NCI-H1694 (cell line): Measurements from ENCODE around the gene EXOC1.
"Not testable (repeated sequence)": the region's sequence is repeated elsewhere in the genome, so short reads cannot be mapped to it uniquely, and the experiment has no call there.

ENCODE experiments used
- DNase-seq: peaks from one replicate; lab custom pipeline; 2025; lab: John Stamatoyannopoulos, UW

EXOC1 gene

DNA sequence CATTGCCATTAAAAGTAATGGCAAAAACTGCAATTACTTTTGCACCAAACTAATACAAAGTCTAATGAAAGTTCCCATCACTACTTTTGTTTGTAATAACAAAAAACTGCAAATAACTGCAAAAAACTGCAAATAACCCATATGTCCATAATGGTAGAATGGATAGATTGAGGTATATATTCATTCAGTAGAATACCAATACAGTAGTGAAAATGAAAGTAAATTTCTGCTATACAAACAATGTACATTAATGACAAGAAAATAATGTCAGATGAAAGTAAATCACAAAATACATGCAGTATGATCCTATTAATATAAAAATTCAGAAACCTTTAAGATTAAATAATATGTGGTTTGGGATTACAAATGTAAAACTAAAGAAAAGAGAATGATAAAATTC is 54.0 kb downstream of the EXOC1 start:
- DNase-seq: no peak

DNA sequence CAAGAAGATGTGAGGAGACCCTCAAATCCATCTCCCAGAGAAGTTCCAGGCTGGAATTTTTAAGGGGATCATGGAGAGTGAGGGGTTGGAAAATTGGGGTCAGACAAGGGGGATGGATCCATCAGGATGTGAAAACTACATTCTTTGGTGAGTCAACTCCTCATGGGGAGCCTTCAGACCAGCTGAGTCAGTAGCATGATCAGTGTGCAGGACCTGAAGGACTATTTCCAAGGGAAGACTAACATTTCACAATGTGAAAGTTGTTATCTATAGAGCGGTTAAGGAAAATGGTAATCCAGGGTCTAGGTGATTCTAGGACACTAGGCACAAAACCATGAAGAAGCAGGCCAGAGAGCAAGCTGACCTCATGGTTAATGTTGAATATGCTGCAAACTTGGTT is 56.7 kb downstream of the EXOC1 start:
- no peak for DNase-seq

DNA sequence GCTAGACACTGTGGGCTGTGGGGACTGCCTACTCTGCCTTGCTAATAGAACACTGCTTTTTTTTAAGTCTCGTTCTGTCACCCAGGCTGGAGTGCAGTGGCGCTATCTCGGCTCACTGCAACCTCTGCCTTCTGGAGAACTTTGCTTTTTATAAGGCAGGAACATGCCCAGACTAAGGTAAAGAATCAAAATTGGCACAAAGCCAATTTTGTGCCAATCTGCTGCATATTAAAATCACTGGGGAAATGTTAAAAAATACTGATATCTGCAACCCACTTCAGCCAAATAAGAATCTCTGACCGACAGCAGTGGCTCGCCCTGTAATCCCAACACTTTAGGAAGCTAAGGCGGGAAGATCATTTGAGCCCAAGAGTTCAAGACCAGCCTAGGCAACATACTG is 58.8 kb downstream of the EXOC1 start:
- peak; percentile 4 for DNase-seq

DNA sequence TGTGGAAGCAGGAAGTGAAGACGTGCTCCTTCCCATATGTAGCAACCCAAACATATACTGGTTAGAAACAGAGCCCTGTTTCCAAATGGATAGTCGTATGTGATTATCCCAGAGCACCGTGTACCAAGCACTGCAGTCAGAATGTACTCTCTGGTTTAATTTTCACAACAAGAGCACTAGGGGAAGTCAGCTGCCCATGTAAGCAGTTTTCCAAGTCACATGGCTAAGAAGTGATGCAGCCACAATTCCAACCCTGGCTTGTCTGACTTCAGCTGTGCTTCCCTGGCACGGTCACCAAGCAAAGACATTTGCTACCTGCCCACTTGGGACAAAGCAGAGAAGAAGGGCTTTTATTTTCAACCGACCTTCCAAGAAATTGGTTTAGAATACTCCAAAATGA is 67.1 kb downstream of the EXOC1 start:
- DNase-seq: no peak

DNA sequence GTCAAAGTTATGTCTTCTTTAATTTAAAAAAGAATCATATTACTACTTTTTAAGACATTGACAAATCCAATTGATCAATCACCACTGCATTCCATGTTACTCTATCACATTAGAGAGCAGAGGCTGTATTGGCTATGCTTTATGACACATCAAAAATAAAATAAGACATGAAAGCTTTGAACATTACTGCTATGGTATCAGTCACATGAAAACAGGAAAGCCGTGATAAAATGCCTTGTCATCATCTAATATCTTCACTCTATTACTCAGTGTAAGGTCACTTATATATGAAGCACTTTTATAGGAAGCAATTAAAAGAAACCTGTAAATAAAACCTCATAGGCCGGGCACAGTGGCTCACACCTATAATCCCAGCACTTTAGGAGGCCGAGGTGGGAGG is 67.6 kb downstream of the EXOC1 start:
- DNase-seq: no peak

DNA sequence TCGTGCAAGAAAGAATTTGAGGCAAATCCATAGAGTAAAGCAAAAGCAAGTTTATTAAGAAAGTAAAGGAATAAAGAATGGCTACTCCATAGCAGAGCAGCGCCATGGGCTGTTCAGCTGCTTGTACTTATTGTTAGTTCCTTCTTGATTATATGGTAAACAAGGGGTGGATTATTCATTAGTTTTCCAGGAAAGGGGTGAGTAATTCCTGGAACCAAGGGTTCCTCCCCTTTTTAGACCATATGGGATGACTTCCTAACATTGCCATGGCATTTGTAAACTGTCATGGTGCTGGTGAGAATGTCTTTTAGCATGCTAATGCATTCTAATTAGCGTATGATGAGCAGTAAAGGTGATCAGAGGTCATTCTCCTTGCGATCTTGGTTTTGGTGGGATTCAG is 71.8 kb downstream of the EXOC1 start:
- no peak for DNase-seq

DNA sequence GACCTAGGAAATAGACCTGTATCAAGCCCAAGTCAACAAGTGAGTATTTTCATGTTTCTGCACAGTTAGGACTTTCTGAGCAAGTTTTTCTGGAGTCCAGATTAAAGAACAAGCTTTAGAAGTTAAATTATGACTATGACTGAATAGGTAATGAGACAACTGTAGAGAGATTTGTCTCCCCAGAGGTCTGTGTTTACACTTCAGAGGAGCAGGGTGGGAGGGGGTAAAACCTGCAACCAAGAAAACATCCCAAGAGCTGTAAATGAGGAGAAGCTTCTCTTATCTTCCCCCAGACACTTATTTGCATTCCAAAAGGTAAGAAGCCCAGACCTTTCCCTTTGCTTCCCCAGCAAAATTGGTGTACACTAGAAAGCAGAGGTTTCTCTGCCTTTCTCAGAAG is 73.2 kb downstream of the EXOC1 start:
- no peak for DNase-seq

DNA sequence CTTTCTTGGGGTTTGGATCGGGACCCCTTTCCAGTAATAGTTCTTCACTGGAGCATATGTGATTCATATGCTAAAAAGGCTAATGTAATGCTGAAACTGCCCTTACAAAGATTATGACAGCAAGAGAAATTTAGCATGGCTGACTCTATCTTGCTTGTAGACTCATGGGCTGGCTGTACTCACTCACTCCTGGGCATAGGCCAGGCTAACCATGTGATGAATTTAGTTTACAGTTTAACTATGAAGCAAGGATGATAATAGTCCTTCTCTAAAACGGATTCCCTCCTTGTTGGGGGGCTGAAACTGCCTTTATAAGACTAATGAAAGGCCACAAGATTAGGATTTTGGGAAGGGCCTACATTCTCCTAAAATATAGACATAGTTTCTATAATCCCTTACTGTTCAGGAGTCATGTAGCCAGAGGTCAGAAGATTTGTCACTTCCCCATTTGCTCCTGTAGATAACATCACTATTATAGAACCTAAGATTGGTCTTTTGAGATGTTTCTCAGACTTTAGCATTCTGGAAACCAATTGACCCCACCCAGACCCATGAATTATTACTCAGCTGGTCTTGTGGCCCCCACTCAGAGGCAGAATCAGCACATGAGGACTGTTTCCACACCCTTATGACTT is 74.5 kb downstream of the EXOC1 start:
- DNase-seq: no peak

DNA sequence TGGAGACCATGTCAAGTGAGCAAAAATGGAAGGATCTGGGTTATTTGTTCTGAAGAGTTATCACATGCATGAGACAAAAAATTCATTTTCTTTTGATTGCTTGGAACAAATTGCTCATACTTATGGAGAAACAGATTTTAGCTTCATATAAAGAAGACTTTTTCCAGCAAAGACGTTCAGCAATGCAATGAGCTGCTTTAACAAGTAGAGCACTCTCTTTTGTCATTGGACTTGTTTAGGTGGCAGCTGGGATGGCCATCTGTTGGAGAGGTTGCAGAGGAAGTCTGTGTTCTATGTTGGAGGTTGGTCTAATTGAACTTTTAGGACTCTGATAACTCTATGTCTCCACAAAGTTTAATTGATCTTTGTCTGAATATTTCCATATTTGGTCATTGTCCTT is 75.4 kb downstream of the EXOC1 start:
- no peak for DNase-seq

DNA sequence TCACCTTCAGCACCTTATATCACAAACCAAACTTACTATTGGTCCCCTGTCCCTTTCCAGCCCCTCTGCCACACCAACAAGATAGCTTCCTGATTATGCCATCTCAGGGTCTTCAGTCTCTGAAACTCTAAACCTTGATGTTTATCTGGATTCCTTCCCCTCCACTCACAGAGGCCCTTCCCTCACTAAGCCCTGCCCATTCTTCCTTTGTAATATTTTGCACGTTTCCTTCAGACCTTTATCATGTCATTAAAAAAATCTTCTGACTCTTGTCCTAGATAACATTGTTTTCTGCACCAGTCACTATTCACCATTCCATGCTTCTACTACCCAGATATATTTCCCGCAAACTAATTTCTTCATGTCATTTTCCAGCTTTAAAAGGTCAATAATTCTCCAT is 77.6 kb downstream of the EXOC1 start:
- DNase-seq: no peak

DNA sequence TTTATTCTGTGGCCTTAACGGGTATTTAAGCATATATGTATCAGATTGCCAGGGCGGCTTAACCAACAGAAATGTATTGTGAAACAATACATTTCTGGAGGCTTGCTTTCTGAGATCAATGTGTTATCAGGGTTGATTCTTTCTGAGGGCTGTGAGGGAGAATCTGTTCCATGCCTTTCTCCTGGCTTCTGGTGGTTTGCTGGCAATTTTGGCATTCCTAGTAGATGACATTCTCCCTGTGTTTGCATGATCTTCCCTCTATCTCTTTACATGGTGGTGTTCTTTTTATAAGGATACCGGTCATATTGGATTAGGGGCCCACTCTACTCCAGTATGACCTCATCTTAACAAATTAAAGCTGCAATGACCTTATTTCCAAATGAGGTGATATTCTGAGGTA is 78.4 kb downstream of the EXOC1 start:
- DNase-seq: no peak

DNA sequence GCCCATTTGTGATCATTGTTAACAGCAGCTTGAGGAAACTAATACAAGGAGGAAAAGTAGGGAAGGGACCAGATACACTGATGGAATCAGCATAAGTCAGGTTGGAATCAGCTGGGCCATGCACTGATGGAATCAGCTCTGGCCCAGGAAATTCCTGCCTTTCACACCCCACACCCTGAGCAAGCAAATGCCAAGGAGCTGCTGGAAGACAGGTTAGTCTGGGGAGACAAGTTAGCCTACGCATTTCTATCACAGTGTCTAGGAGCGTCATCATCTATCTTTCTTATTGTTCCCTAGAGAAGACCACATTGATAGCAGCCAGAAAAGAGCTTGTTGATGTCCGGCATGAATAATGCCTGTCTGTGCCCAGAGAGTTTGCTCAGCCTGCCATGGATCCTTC is 79.1 kb downstream of the EXOC1 start:
- no peak for DNase-seq

DNA sequence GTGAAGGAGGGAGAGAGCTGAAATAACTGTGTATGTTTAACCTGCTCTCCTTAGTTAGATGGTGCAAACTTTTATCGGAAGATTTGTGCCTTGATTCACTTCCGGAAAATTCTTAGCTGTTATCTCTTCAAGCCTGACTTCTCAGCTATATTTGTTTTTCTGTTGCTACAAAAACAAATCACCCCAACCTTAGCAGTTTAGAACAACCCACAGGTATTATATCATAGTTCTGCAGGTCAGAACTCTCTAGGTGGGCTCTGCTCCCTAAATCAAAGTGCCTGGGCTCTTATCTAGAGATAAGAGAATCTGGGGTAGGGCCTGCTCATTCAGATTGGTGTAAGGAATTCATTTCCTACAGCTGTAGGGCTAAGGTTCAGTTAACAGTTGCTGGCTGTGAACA is 80.2 kb downstream of the EXOC1 start:
- DNase-seq: no peak

DNA sequence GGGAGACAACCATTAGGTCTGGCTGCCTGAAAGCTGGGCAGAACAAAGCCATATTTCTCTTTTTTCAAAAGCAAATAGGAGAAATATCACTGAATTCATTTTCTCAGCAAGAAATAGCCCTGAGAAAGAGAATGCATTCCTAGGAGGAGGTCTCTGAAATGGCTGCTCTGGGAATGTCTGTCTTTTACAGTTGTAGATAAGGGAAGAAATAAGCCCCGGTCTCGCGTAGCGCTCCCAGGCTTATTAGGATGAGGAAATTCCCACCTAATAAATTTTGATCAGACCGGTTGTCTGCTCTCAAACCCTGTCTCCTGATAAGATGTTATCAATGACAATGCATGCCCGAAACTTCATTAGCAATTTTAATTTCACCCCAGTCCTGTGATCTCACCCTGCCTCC is 82.5 kb downstream of the EXOC1 start:
- not testable (repeated sequence) for DNase-seq

DNA sequence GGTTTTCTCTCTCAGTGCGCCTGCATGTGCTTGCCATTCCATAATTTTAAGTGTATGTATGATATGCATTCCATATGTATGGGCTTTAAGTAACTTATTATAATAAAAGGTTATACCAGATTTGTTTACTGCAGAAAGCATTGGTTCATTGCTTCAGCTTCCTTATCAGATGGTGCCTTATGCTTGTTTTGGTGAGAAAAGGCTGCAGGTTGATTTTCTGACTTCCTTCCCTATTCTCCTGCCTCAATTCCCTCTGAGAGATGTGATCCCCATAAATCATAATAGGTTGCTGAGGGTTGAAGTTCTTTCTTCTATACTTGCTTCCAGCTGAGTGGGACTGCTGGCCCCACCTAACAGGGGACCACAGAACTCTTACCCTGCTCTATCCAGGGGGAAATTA is 85.0 kb downstream of the EXOC1 start:
- no peak for DNase-seq

DNA sequence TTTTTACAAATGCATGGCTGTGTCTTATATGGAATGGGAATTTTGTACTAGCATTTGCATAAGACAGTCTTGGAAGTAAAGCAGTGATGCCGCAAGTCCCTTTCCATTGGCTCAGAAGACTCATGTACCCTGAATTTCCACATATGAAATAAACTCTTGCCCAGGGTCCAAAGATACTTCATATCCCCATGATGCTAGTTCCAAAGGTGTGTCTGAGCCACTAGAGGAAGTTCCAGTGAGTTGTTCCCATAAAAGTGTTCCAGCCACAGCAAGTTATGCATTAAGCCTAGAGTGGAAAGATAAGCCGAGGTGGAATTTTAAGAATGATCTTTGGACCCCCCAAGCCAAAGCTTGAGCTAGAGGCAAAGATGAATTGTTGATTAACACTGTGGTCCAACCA is 86.0 kb downstream of the EXOC1 start:
- DNase-seq: no peak

DNA sequence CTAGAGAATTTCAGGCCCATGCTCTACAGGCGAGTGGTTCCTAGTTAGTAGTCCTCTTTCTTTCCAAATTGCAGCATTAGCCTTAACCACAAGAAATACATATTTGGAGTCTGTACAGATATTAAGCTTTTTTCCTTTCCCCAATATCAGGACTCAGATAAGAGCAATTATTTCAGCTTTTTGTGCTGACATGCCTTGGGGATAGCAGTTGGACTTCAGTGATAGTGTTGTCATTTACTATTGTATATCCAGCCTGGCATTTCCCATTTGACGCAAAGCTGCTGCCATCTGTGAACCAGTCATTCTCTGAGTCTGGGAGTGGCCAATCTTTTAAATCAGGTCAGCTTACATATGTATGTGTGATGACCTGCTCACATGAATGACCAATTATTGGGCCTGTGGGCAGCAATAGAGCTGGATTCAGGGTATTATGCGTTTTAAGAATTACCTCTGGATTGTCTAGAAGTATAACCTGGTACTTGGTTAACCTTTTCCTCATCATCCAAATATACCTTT is 88.5 kb downstream of the EXOC1 start:
- DNase-seq: no peak

DNA sequence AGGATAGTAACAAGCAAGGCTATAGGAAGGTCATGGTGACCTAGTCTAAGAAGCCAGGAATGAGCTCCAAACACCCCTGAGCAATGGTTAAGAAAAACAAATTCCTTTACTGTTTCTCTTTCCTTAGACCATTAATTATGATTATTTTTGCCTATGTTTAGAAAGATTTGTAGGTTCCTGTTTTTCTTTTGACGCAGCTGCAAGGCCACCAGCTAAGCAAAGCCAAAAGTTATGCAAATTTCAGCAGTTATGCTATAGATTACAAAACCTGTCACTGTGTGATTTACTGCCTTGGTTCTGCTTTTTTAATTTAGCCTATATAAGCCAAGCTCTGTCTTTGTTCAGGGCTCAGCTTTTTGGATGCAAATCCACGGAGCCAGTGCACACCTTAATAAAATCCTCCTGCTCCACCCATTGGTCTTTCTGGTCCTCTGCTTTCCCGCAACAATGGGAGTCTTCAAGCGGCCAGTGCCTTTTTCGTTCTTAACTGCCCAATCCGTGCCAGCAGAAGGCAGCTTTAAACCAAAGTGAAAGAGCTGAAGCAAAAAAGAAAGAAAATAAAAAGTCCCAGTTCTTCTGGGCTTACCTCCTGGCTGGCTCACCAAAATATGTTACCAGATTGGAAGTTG is 93.9 kb downstream of the EXOC1 start:
- DNase-seq: no peak

DNA sequence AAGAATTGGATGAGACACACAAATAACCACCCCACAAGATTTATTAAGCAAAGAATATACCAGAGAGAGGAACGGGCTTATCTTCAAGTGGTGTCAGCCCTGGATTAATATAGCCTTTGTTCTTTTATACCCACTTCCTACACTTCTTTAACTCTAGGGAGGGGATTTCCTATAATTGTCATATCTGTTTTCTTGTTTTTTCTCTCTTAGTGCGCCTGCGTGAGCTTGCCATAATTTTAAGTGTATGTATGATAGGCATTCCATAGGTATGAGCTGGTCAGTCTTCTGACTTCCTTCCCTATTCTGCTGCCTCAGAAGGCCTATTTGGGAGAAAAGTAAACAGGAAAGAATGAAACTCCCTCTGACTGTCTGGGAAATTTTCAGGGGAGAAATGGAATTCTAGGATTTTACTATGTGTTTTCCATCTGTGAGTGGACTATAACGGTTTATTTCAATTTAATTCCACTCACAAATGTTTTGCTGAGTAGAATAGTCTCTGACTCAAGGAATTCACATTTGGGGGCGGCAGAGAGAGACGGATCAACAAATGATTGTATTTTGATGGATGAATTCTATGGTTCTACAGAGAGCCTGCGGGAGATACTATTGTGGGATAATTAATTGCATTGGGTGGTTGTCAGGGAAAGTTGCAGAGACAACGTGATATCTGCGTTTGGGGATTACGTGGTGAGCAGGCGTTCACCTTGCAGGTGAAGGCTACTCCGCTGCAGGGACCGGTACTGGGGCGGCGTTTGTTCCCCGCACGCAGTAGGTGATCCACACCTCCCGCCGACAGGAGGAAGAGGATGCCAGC is 94.7 kb downstream of the EXOC1 start:
- DNase-seq: no peak

DNA sequence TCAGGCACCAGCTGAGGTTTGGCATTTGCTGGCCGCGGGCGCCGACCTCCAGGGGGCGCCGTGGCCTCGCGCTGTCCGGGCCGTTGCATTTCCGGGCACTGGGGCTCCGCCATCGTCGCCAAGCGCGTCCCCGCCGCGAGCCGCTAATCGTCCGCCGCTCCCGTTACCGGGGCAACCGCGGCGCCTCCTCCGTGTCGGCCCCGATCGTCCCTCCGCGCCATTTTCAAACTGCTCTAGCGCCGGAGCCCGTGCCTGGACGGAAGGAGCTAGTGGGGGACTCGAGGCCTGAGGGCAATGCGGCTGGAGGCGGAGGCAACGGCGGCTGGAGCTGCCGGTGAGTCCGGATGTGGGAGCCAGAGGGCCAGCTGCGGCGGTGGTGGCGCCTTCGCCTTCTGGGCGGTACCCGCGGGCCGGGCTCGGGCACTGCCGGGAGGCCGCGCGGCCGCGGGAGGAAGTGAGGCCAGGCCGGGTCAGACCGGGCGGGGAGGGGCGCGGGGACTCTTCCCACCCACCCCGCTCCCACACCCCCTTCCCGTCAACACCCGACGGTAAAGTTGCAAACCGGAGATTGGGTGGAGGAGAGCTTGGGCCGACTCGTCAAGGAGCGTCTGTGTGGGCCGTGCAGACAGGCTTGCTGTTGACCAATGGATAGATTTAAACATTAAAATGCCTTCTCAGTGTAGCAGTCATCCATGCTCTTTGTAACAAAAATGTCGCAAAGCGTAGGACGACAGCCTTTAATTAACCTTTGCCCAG is 95.5 kb downstream of the EXOC1 start, which contains the start of gene CEP135:
Gene CEP135, plus strand, starts transcription at position 220 of the 756 bp plus-strand sequence. CDS start 3,186 bp downstream, outside the sequence.
- DNase-seq: peak; percentile 54

DNA sequence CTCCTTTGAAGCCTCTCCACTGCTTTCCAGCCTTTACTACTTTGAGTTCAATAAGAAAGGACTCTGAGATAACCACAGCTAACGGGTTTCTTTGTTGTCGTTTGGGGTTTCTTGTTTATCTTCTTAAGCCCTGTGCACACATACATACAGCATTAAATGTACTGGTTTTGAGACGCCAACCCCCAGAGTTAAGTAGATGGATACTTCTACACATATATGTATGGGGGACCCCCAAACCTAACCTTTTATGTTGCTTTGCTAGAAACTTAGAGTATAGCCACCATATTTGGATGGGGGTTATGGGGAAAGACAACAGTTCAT is 96.0 kb downstream of the EXOC1 start:
- DNase-seq: no peak

DNA sequence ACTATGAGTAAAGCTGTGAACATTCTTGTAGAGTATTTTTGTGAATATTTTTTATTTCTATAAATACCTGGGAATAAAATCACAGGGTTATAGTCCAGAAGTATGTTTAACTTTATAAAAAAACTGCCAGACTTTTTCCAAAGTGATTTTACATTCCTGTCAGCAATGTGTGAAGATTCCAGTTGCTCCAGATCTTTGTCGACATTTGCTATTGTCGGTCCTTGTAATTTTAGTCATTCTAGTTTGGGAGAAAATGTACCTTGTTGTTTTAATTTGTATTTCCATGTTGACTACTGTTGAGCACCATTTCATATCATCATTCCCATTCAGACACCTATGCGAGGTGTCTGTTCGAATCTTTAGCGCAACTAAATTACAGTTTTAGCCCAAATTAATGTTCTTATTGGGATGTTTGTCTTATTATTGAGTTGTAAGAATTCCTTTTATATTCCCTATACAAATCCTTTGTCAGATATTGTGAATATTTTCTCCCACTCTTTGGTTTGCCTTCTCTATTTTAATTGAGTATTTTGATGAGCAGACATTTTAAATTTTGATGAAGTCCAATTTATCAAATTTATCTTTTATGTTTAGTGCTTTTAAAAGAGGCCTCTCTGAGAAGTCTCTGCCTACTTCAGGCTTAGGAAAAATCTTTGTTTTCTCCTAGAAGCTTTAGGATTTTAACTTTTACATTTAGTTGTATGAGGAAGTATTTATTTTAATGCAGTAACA is 97.9 kb downstream of the EXOC1 start:
- DNase-seq: no peak
